GM20000 (cell line): Measurements from ENCODE around the gene CHRNA1.

Experiments used
- DNase-seq: peaks from one replicate; pipeline ENCODE4 v3.0.0; 2012; ENCODE audit warnings: low spot score
- CTCF ChIP-seq: IDR thresholded peaks from 2 replicates; pipeline ENCODE4 v1.5.1; 2012; ENCODE audit warnings: mild to moderate bottlenecking, control low read depth; ENCODE audit errors: extremely low read depth, missing control alignments

The CHRNA1 gene

GRCh38 chr2:174789001-174789400, 24.7 kb upstream of the CHRNA1 start:
- TF ChIP-seq CTCF, result no peak
- DNase-seq, result no peak

GRCh38 chr2:174788291-174788929, 24.1 kb upstream of the CHRNA1 start:
- DNase-seq, result no peak
- no peak for TF ChIP-seq CTCF

- DNase-seq, result no peak
- no peak for TF ChIP-seq CTCF
Observed at GRCh38 chr2:174787487-174788205, 23.4 kb upstream of the CHRNA1 start.

- no peak for DNase-seq
- TF ChIP-seq CTCF, result no peak
Observed at GRCh38 chr2:174786066-174786725, 21.9 kb upstream of the CHRNA1 start.

GRCh38 chr2:174785481-174785880, 21.2 kb upstream of the CHRNA1 start:
- no peak for DNase-seq

GRCh38 chr2:174784909-174785308, 20.6 kb upstream of the CHRNA1 start:
- no peak for TF ChIP-seq CTCF
- no peak for DNase-seq

More at GRCh38 chr2:174785481-174785880, 21.2 kb upstream of the CHRNA1 start:
- no peak for TF ChIP-seq CTCF

- DNase-seq, result no peak
- TF ChIP-seq CTCF, result no peak
Observed at GRCh38 chr2:174784316-174784715, 20.0 kb upstream of the CHRNA1 start.
